Esophagus muscularis mucosa (tissue), 4 donors: Measurements from ENCODE around the gene SOX10. TPM values are rescaled to one million over a fixed set of nuclear protein-coding genes. Genes with fewer than 3 reads are reported as not detected.

Source experiments
- DNase-seq: peaks from one replicate; pipeline ENCODE4 v3.0.0-alpha.2; 2017; ENCODE audit errors: extremely low spot score
- H3K27ac ChIP-seq, 4 donors: fragments of 200-600 bp; sonication (generic); replicated peaks in 1 of 4; 1 replicate in 3 of 4; 2 replicates in 1 of 4; pipeline ENCODE4 v1.5.1; 2016 to 2019; ENCODE audit warnings: mild to moderate bottlenecking in 1 of 4
- H3K27me3 ChIP-seq, 4 donors: fragments of 200-600 bp; sonication (generic); one replicate each; pipeline versions ENCODE4 v1.5.1 to v1.6.0; 2016 to 2019
- H3K36me3 ChIP-seq, 4 donors: fragments of 200-600 bp; sonication (generic); one replicate each; pipeline ENCODE4 v1.5.1; 2016 to 2019
- H3K4me1 ChIP-seq, 4 donors: fragments of 200-600 bp; sonication (generic); one replicate each; pipeline ENCODE4 v1.5.1; 2016 to 2019
- H3K4me3 ChIP-seq, 4 donors: fragments of 200-600 bp; sonication (generic); 1 replicate in 2 of 4; 2 replicates in 2 of 4; pipeline ENCODE4 v1.5.1; 2016 to 2019; ENCODE audit warnings: mild to moderate bottlenecking in 4 of 4, moderate library complexity in 1 of 4
- H3K9me3 ChIP-seq, 4 donors: fragments of 200-600 bp; sonication (generic); 1 replicate in 3 of 4; 2 replicates in 1 of 4; pipeline ENCODE4 v1.5.1; 2016 to 2019
- CTCF ChIP-seq, 3 experiments: fragments of 200-600 bp in 2 of 3; fragments of 450-650 bp in 1 of 3; sonication (generic) in 2 of 3; IDR thresholded peaks; one replicate each; pipeline ENCODE4 v1.5.1; 2017 to 2019; ENCODE audit warnings: antibody characterized with exemption in 3 of 3, mild to moderate bottlenecking in 2 of 3, moderate library complexity in 1 of 3
- EP300 ChIP-seq: sonication (generic); formaldehyde crosslinking; IDR thresholded peaks from one replicate; pipeline ENCODE4 v1.6.1; 2017; ENCODE audit warnings: antibody characterized with exemption
- POLR2A ChIP-seq: fragments of 450-650 bp; IDR thresholded peaks from one replicate; pipeline ENCODE4 v1.6.1; 2017; ENCODE audit warnings: antibody characterized with exemption, moderate library complexity, mild to moderate bottlenecking, low read depth
- POLR2AphosphoS5 ChIP-seq, 2 donors: sonication (generic); formaldehyde crosslinking; IDR thresholded peaks; one replicate each; pipeline ENCODE4 v1.6.1; 2017; ENCODE audit warnings: antibody characterized with exemption in 2 of 2
- WGBS: methylation state at CpG from one replicate; pipeline ENCODE4 v1.1.5; 2018; 5-methylcytosine and 5-hydroxymethylcytosine counted together
- intact Hi-C: fragments of 100-400 bp; cut with DNase I; formaldehyde crosslinking; loops from one replicate; pipeline ENCODE4 v1.15.1; 2023
- total RNA-seq, 4 donors: library from RNA; depleted of rRNA; stranded (reverse); fragments of >200 nt; gene quantifications; one replicate each; pipeline versions ENCODE4 v1.1.0 to v1.2.1, GENCODE V29; 2016

SOX10 gene
- total RNA-seq, 4 donors from 2014 or later = 10.3 to 29.5 (median 17.7) TPM

DNA sequence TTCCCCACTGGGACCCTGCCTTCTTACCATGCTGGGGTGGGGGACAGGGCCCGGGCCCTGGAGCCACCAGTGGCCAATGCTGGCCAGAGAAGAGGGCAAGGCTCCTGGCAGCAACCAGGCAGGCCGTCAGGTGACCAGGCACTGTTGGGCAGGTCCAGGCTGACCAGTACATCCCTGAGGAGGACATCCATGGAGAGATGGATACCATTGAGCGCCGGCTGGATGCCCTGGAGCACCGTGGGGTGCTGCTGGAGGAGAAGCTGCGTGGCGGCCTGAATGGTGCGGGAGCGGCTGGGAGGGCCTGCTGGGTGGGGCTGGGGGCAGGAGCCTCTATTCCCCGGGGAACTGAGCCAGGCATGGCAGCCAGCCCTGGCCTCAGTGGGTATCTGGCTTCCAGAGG, 52.0 kb downstream of the SOX10 start:
- Histone ChIP-seq H3K36me3 (peaks cover 30 to 84% (median 78%) of the 10 kb centered on the region in 4 donors), H3K27ac (peak overlapping the region; percentile 77 to 84 (median 80))

GRCh38 chr22:37931893-37932389, 52.4 kb downstream of the SOX10 start:
- intact Hi-C loops = loop anchor here (5.0 kb wide), 1 partner anchor 45 kb away; no protein-coding TSS in a partner anchor
- peak overlapping the region; percentile 77 to 84 (median 80) for H3K27ac ChIP-seq

More for the DNA sequence above, 52.0 kb downstream of the SOX10 start:
- no peak for DNase-seq
- intact Hi-C loops = loop anchor here (5.0 kb wide), 1 partner anchor 45 kb away; no protein-coding TSS in a partner anchor
- H3K9me3 ChIP-seq = no peaks in the 10 kb centered on the region
- WGBS = 76% methylated on average over 8 of the region's 10 CpGs
- TF ChIP-seq POLR2AphosphoS5 (IDR thresholded peaks at IDR 0.05) (no peak), POLR2A (no peak), CTCF (IDR thresholded peaks at IDR 0.05) (no peak), EP300 (no peak)
- peaks cover 28 to 60% (median 56%) of the 10 kb centered on the region in 4 donors for H3K4me1 ChIP-seq
- no peak overlapping the region for H3K4me3 ChIP-seq
- no peaks in the 10 kb centered on the region for H3K27me3 ChIP-seq

GRCh38 chr22:37930952-37931440, 53.4 kb downstream of the SOX10 start:
- no peaks in the 10 kb centered on the region for H3K27me3 ChIP-seq
- peak overlapping the region; percentile 50 to 84 (median 74) for H3K27ac ChIP-seq
- TF ChIP-seq POLR2A (no peak), CTCF (IDR thresholded peaks at IDR 0.05) (peak in 1 of 3 experiments; percentile 4)
- H3K4me3 ChIP-seq = no peak overlapping the region
- peaks cover 39 to 84% (median 78%) of the 10 kb centered on the region in 4 donors for H3K36me3 ChIP-seq
- WGBS = 56% methylated on average over 2 of the region's 2 CpGs
- no peaks in the 10 kb centered on the region for H3K9me3 ChIP-seq
- no peak for DNase-seq
- peaks cover 28 to 69% (median 59%) of the 10 kb centered on the region in 4 donors for H3K4me1 ChIP-seq
- intact Hi-C loops = loop anchor here (5.0 kb wide), 1 partner anchor 44 kb away; no protein-coding TSS in a partner anchor

More at GRCh38 chr22:37931893-37932389, 52.4 kb downstream of the SOX10 start:
- no peak for TF ChIP-seq CTCF (IDR thresholded peaks at IDR 0.05)
- no peak for TF ChIP-seq EP300
- TF ChIP-seq POLR2A = no peak
- Histone ChIP-seq H3K4me3 (no peak overlapping the region), H3K36me3 (peaks cover 33 to 84% (median 78%) of the 10 kb centered on the region in 4 donors), H3K27me3 (no peaks in the 10 kb centered on the region), H3K9me3 (no peaks in the 10 kb centered on the region), H3K4me1 (peaks cover 28 to 62% (median 56%) of the 10 kb centered on the region in 4 donors)
- WGBS = 70% methylated on average over 2 of the region's 6 CpGs
- no peak for DNase-seq

GRCh38 chr22:37930270-37930951, 53.9 kb downstream of the SOX10 start:
- TF ChIP-seq EP300 = no peak
- TF ChIP-seq POLR2A = no peak
- peak in 1 of 2 donors; percentile 9 for TF ChIP-seq POLR2AphosphoS5 (IDR thresholded peaks at IDR 0.05)
- peak; percentile 38 to 65 (median 49) for TF ChIP-seq CTCF (IDR thresholded peaks at IDR 0.05)
- DNase-seq = no peak
- Histone ChIP-seq H3K4me3 (no peak overlapping the region), H3K4me1 (peaks cover 28 to 75% (median 60%) of the 10 kb centered on the region in 4 donors), H3K36me3 (peaks cover 45 to 84% (median 80%) of the 10 kb centered on the region in 4 donors), H3K27me3 (no peaks in the 10 kb centered on the region), H3K9me3 (no peaks in the 10 kb centered on the region), H3K27ac (peak overlapping the region; percentile 50 to 84 (median 74))
- WGBS = 77% methylated on average over 3 of the region's 11 CpGs
- intact Hi-C loops = loop anchor here (5.0 kb wide), 1 partner anchor 43 kb away; no protein-coding TSS in a partner anchor
